Keratinocyte (primary cell): ENCODE data around the gene SLC5A2. TPM values are rescaled to one million over a fixed set of nuclear protein-coding genes. Genes with fewer than 3 reads are reported as not detected.

Source experiments
- DNase-seq: peaks from one replicate; pipeline ENCODE4 v3.0.0-alpha.2; 2011; ENCODE audit warnings: low read depth, missing footprints, low spot score
- FAIRE-seq: peaks from 2 replicates; lab custom pipeline; 2011; peaks lifted over from hg19 to GRCh38; lab: Jason Lieb, UNC
- H2AFZ ChIP-seq: 2 replicates; pipeline ENCODE4 v1.6.0; 2012; ENCODE audit warnings: low read length, control low read depth, inconsistent platforms; ENCODE audit not compliant: control insufficient read depth
- H3K27ac ChIP-seq: 2 replicates; pipeline ENCODE4 v1.5.1; 2011; ENCODE audit warnings: low read length; ENCODE audit not compliant: control insufficient read depth, insufficient read depth
- H3K27me3 ChIP-seq: 3 replicates; pipeline ENCODE4 v1.6.0; 2011; ENCODE audit warnings: low read length; ENCODE audit not compliant: control insufficient read depth, insufficient read depth; ENCODE audit errors: extremely low read depth
- H3K36me3 ChIP-seq, 2 experiments: 2 replicates in 1 of 2; 3 replicates in 1 of 2; pipeline ENCODE4 v1.5.1; 2011; ENCODE audit warnings: low read length in 2 of 2, mild to moderate bottlenecking in 1 of 2; ENCODE audit not compliant: control insufficient read depth in 2 of 2, insufficient read depth in 2 of 2; ENCODE audit errors: extremely low read depth in 1 of 2
- H3K4me1 ChIP-seq: 3 replicates; pipeline ENCODE4 v1.5.1; 2011; ENCODE audit warnings: low read length; ENCODE audit not compliant: control insufficient read depth, insufficient read depth; ENCODE audit errors: extremely low read depth
- H3K4me2 ChIP-seq: 3 replicates; pipeline ENCODE4 v1.6.0; 2011; ENCODE audit warnings: low read depth, low read length; ENCODE audit not compliant: control insufficient read depth, insufficient read depth; ENCODE audit errors: extremely low read depth
- H3K4me3 ChIP-seq, 3 experiments: fragments of 200-600 bp in 1 of 3; sonication (generic) in 1 of 3; 2 replicates in 2 of 3; 3 replicates in 1 of 3; pipeline ENCODE4 v1.5.1; 2011 to 2016; ENCODE audit warnings: low read length in 3 of 3, mild to moderate bottlenecking in 3 of 3, control low read depth in 2 of 3, inconsistent platforms in 1 of 3, low read depth in 1 of 3, mixed read lengths in 1 of 3, mixed run types in 1 of 3, moderate library complexity in 1 of 3; ENCODE audit not compliant: control insufficient read depth in 2 of 3, insufficient read depth in 2 of 3; ENCODE audit errors: extremely low read depth in 1 of 3
- H3K79me2 ChIP-seq: 2 replicates; pipeline ENCODE4 v1.6.0; 2012; ENCODE audit warnings: low read length; ENCODE audit not compliant: control insufficient read depth, insufficient read depth
- H3K9ac ChIP-seq: 3 replicates; pipeline ENCODE4 v1.6.0; 2011; ENCODE audit warnings: low read length; ENCODE audit not compliant: control insufficient read depth, insufficient read depth; ENCODE audit errors: extremely low read depth
- H3K9me1 ChIP-seq: 3 replicates; pipeline ENCODE4 v1.6.0; 2011; ENCODE audit warnings: low read length; ENCODE audit not compliant: control insufficient read depth, insufficient read depth; ENCODE audit errors: extremely low read depth
- H3K9me3 ChIP-seq: 2 replicates; pipeline ENCODE4 v1.5.1; 2012; ENCODE audit warnings: low read depth, low read length; ENCODE audit not compliant: control insufficient read depth
- H4K20me1 ChIP-seq: 3 replicates; pipeline ENCODE4 v1.6.0; 2011; ENCODE audit warnings: low read length; ENCODE audit not compliant: control insufficient read depth, insufficient read depth; ENCODE audit errors: extremely low read depth
- CTCF ChIP-seq, 3 experiments: IDR thresholded peaks in 1 of 3; conservative IDR thresholded peaks in 1 of 3; optimal IDR thresholded peaks in 1 of 3; 2 replicates in 2 of 3; 3 replicates in 1 of 3; pipeline versions ENCODE3 to v1.5.1; 2011; ENCODE audit warnings: low read length in 3 of 3, mild to moderate bottlenecking in 3 of 3, moderate library complexity in 2 of 3, control low read depth in 1 of 3, inconsistent platforms in 1 of 3; ENCODE audit not compliant: insufficient read depth in 2 of 3; ENCODE audit errors: extremely low read depth in 1 of 3
- EZH2 ChIP-seq: IDR thresholded peaks from one replicate; pipeline ENCODE4 v1.6.1; 2012; ENCODE audit warnings: inconsistent platforms, mild to moderate bottlenecking, low read length, moderate library complexity
- dilution Hi-C: fragments of 300-500 bp; cut with MboI; formaldehyde crosslinking; loops from one replicate; pipeline ENCODE4 v1.7.0; 2020; ENCODE audit warnings: low sequenced_read_pairs; ENCODE audit not compliant: extremely low pct_ligation_motif_present
- polyA plus RNA-seq, 5 experiments: library from polyadenylated mRNA; depleted of rRNA in 3 of 5; stranded (reverse) in 3 of 5; stranded (forward) in 1 of 5; unstranded in 1 of 5; fragments of >200 nt; gene quantifications; 1 replicate in 1 of 5; 2 replicates in 3 of 5; 3 replicates in 1 of 5; pipeline versions ENCODE4 v1.2.1 to v1.2.3, GENCODE V29; 2011 to 2012; ENCODE audit warnings: missing spikeins in 2 of 5, low read depth in 1 of 5, low replicate concordance in 1 of 5

SLC5A2 gene
- polyA plus RNA-seq, 1 donor (not counting 4 experiments of a cell fraction or from before 2014, with no cell fraction given): not detected

GRCh38 chr16:31460582-31461002, 22.3 kb upstream of the SLC5A2 start:
- Histone ChIP-seq H3K4me3 (peak overlapping the region; percentile 37 to 86 (median 80)), H3K4me1 (peaks cover 35% of the 10 kb centered on the region), H2AFZ (no peak overlapping the region), H3K79me2 (peaks cover 33% of the 10 kb centered on the region), H3K9ac (peak overlapping the region; percentile 94), H3K27ac (peak overlapping the region; percentile 86), H3K9me1 (peaks cover 2% of the 10 kb centered on the region), H3K9me3 (no peaks in the 10 kb centered on the region), H3K27me3 (no peaks in the 10 kb centered on the region), H3K36me3 (peaks cover 13 to 22% of the 10 kb centered on the region in 2 experiments), H4K20me1 (peaks cover 9% of the 10 kb centered on the region), H3K4me2 (peak overlapping the region; percentile 100)
- no peak for FAIRE-seq
- dilution Hi-C loops: no loop called here
- peak in 2 of 3 experiments; percentile 64 to 67 for TF ChIP-seq CTCF (optimal IDR thresholded peaks at IDR 0.05 in 1 of 3, IDR thresholded peaks at IDR 0.05 in 1 of 3, conservative IDR thresholded peaks at IDR 0.05 in 1 of 3; ENCODE audit: extremely low read depth in 1 of 3, insufficient read depth in 2 of 3, low read length in 3 of 3)
- no peak for TF ChIP-seq EZH2
- DNase-seq: no peak

- H3K4me2 ChIP-seq: peak overlapping the region; percentile 19
These were observed 21.6 kb upstream of the SLC5A2 start for GRCh38 chr16:31461201-31461920.

More at GRCh38 chr16:31461201-31461920, 21.6 kb upstream of the SLC5A2 start:
- Histone ChIP-seq H3K79me2 (peaks cover 26% of the 10 kb centered on the region), H3K36me3 (peaks cover 17 to 19% of the 10 kb centered on the region in 2 experiments), H3K9ac (no peak overlapping the region), H3K4me3 (no peak overlapping the region), H3K4me1 (peaks cover 30% of the 10 kb centered on the region), H3K9me1 (peaks cover 2% of the 10 kb centered on the region), H3K9me3 (no peaks in the 10 kb centered on the region), H3K27ac (no peak overlapping the region), H4K20me1 (peaks cover 9% of the 10 kb centered on the region), H2AFZ (no peak overlapping the region), H3K27me3 (no peaks in the 10 kb centered on the region)
- FAIRE-seq: no peak
- DNase-seq: no peak
- dilution Hi-C loops: no loop called here
- TF ChIP-seq CTCF (optimal IDR thresholded peaks at IDR 0.05 in 1 of 3, IDR thresholded peaks at IDR 0.05 in 1 of 3, conservative IDR thresholded peaks at IDR 0.05 in 1 of 3; ENCODE audit: extremely low read depth in 1 of 3, insufficient read depth in 2 of 3, low read length in 3 of 3): no peak
- TF ChIP-seq EZH2: no peak
